ENCODE measurements around the gene PDPK1.
"Not testable (repeated sequence)": the region's sequence is repeated elsewhere in the genome, so short reads cannot be mapped to it uniquely, and the experiment has no call there.

PDPK1 gene

DNA sequence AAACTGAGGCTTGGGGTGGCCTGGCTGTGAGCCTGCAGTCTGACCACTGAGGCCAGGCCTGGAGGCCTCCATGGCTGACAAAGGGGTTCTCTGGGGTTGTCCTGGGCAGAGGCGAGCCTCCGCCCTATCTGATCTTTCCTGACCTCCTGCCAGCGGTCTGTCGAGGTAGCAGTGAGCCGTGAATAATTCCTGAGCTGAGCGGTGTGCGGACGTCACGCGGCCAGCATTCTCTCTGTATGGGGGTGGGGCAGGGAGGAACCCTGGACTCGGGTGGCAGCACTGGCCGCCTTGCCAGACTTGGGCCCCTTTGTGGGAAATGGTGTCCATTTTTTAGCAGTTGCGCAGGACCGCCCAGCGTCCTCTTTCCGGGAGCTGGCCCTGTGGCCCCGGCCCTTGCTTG, 74.1 kb downstream of the PDPK1 start:
- not testable (repeated sequence) for DNase-seq (ENCODE audit: low read depth, low spot score)

DNA sequence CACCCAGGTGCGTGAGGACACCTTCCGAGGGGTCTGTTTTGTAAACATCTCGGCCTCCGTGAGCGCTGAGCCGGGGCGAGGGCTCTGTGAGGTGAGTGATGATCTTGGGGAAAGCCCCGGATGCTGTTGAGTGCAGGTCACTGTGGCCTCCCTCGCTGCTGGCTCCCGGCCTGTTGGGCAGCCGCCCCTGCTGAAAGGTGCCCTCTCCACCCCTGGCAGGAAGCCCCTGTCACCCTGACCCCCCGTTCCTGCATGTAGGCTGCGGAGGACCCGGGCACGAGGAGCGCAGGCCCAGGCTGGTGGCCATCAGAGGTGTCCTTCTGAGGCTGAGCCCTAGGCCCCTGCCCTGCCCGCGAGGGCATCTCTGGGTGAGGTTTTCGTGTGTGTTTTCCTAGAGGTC, 75.4 kb downstream of the PDPK1 start:
- DNase-seq (ENCODE audit: low read depth, low spot score) = not testable (repeated sequence)

DNA sequence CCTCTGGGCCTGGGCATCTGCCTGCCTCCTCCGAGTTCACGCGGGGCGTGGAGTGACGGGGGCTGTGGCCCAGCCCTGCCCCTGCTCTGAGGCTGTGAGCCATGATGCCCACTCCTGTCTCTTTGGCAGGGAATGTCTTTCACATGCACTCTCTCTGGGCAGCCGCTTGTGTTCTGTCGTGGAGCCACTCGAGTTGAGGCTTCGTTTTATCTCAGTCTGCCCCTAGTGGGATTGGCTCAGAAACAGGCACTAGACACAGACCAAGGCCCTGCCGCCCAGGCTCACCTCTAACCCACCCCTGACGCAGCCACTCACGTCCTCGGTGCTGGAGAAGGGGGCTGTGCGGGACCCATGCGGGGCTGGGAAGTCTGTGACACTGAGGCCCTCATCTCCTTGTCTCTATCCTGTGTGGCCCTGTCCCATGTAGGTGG, 77.0 kb downstream of the PDPK1 start:
- DNase-seq (ENCODE audit: low read depth, low spot score) = no peak

DNA sequence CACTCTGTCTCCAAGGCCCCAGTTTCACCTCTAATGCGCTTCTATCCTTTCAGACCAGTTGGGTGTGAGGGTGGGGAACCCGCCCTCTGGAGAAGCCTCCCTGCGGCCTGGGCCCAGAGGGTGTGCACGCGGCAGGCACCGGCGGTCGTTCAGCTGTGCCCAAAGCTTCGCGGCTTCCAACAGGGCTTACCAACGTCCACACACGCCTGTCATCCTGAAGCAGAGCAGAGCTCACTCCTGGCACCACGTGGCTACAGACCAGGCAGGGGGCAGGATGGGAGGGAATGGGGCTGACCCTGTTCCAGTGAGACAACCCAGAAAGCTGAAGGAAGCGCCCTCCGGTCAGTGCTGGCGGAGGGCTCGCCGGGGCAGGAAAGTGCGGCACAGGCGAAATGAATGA, 81.1 kb downstream of the PDPK1 start:
- not testable (repeated sequence) for DNase-seq (ENCODE audit: low read depth, low spot score)

DNA sequence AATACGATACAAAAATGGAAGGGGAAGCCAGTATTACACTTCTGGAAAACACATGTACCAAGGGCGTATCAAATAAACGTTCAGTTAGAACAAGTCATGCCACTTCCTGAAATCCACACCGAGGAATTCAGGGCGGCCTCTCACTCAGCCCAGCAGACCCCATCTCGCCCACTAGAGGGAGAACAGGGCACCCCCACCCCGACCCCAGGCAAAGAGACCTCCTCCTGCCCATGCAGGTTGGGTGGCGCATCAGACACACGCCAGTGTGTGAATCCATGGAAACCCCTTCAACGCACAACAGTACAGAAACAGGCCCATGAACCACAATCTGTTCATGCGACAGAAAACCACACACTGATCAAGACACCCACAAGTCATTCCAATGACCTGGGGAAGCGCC, 81.8 kb downstream of the PDPK1 start:
- not testable (repeated sequence) for DNase-seq (ENCODE audit: low read depth, low spot score)

- DNase-seq (ENCODE audit: low read depth, low spot score) = not testable (repeated sequence)
These were observed 83.0 kb downstream of the PDPK1 start for GRCh38 chr16:2620870-2621269.

- not testable (repeated sequence) for DNase-seq (ENCODE audit: low read depth, low spot score)
These were observed 83.6 kb downstream of the PDPK1 start for GRCh38 chr16:2621395-2621794.

GRCh38 chr16:2627075-2627474, 89.3 kb downstream of the PDPK1 start:
- not testable (repeated sequence) for DNase-seq (ENCODE audit: low read depth, low spot score)

DNA sequence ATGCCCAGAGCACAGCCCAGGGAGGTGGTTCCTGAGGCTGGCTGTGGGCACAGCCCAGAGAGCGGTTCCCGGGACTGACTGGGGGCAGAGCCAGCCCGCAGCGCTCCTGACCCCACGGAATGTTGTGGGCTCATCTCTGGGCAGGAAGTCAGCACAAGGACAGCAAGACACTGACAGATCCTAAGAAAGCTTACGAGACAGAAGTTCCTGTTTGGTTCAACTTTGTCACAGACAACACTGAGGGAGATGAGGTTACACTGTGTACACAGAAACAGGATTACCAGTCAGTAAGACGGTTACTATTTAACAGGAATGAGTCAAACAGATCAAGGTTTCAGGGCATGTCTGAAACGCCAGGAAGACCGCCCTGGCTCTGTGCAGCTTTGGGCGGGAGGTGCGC, 93.4 kb downstream of the PDPK1 start:
- DNase-seq (ENCODE audit: low read depth, low spot score) = not testable (repeated sequence)

DNA sequence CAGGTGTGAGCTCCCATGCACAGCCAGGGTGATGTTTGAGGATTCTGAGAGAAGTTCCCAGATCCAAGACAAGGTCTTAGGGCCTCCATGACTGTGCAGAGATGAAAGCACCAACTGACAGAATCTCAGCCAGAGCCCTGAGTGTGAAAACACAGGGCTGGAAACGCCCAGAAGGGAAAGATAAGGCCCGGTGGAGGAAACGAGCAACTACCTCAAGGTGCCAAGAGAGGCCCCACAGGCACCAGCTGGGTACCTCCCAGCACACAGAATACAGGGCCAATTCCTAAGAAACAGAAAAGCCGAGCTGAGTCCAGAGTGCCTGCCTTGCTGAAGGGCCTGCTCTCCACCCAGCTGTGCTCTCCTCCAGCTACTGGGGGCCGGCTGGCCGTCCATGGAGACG, 94.5 kb downstream of the PDPK1 start:
- not testable (repeated sequence) for DNase-seq (ENCODE audit: low read depth, low spot score)

DNA sequence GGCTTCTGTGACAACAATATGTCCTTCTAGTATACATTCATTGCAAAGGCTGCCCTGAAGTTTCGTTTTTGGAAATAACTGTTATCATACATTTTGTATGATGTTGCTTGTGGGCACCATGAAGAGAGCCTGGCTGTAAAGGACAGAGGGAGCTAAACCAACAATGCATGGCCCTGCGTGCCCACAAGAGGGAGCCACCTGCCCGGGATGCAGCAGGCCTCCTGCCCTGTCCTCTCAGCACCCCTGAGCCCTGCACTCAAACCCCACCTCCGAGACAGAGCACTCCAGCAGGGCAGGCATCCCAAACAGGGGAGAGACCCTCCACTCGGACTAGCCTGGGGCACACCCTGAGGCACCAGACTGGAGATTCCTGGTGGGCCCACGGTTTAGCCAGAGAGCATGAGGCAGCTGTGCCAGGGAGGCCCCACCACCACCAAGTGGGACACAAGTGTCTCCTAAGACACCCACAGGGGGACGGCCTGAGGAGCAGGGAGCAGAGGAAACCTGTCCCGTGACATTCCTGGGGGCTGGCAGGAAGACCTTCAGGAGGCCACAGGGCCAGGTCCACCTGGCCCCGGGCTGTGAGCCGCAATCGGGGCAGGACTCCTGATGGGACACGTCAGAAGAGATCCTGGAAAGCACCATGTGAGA, 101.4 kb downstream of the PDPK1 start:
- DNase-seq (ENCODE audit: low read depth, low spot score) = not testable (repeated sequence)

GRCh38 chr16:2639722-2640072, 101.9 kb downstream of the PDPK1 start:
- not testable (repeated sequence) for DNase-seq (ENCODE audit: low read depth, low spot score)

- not testable (repeated sequence) for DNase-seq (ENCODE audit: low read depth, low spot score)
These were observed 104.7 kb downstream of the PDPK1 start for GRCh38 chr16:2642561-2642960.

DNA sequence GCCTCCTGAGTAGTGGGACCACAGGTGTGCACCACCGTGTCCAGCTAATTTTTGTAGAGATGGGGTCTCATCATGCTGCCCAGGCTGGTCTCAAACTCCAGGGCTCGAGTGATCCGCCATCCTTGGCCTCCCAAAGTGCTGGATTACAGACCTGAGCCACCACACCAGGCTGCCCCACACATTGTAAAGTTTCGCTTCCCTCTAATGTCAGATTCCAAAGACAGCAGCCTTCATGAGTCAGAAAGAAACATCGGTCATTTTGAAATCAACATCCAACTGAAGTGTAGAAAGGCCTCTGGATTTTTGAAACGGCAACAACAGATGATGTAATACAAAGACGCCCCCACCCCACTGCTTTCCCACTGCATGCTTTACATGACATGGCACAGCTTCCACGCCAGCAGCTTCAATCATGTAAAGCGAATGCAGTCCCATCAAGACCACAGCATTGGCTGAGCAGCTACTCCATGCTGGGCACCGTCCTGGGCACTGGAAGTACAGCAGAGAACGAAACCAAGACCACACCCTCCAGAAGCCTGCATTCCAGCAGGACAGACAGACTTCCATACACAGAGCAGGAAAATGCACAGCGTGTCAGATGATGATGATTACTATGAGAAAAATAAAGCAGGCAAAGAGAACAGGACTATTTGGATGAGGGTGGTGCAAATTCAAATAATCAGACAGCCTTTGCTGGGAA, 107.1 kb downstream of the PDPK1 start:
- not testable (repeated sequence) for DNase-seq (ENCODE audit: low read depth, low spot score)

DNA sequence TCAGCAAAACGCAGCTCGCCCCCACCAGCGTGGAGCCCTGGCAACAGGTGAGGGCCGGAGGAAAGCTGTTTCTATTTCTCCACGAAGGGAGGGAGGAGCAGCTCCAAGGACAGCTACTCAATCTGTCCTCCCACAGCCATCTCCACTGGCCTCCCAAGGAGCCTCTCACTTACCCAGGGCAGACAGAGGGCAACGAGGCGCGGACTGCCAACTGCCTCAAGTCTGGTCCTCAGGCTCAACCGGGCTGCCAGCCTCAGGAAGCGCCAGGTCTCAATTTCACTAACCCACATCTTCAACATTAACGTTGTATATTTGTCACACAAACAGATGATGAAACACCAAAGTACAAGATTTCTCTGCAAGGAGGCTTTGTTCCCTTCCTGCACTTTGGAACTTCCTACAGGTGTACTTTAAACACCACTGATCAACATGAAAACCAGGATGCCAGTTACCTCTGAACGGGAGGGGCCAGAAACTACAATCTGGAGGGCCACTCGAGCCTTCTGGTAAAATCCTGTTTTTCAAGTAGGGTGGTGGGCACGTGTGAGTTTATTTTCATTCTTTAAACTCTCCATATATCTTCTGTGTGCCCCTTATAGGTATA, 113.5 kb downstream of the PDPK1 start:
- not testable (repeated sequence) for DNase-seq (ENCODE audit: low read depth, low spot score)

Measured in astrocyte of the hippocampus (primary cell).